Activated CD4-positive, alpha-beta T cell treated with anti-CD3 and anti-CD28 coated beads for 48 hours (primary cell): ENCODE results near the gene MOAP1.
"Not testable (repeated sequence)": the region's sequence is repeated elsewhere in the genome, so short reads cannot be mapped to it uniquely, and the experiment has no call there.

ENCODE experiments used
- DNase-seq: peaks from one replicate; pipeline ENCODE4 v3.0.0-alpha.2; 2020

Gene MOAP1, protein sequence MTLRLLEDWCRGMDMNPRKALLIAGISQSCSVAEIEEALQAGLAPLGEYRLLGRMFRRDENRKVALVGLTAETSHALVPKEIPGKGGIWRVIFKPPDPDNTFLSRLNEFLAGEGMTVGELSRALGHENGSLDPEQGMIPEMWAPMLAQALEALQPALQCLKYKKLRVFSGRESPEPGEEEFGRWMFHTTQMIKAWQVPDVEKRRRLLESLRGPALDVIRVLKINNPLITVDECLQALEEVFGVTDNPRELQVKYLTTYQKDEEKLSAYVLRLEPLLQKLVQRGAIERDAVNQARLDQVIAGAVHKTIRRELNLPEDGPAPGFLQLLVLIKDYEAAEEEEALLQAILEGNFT

DNA sequence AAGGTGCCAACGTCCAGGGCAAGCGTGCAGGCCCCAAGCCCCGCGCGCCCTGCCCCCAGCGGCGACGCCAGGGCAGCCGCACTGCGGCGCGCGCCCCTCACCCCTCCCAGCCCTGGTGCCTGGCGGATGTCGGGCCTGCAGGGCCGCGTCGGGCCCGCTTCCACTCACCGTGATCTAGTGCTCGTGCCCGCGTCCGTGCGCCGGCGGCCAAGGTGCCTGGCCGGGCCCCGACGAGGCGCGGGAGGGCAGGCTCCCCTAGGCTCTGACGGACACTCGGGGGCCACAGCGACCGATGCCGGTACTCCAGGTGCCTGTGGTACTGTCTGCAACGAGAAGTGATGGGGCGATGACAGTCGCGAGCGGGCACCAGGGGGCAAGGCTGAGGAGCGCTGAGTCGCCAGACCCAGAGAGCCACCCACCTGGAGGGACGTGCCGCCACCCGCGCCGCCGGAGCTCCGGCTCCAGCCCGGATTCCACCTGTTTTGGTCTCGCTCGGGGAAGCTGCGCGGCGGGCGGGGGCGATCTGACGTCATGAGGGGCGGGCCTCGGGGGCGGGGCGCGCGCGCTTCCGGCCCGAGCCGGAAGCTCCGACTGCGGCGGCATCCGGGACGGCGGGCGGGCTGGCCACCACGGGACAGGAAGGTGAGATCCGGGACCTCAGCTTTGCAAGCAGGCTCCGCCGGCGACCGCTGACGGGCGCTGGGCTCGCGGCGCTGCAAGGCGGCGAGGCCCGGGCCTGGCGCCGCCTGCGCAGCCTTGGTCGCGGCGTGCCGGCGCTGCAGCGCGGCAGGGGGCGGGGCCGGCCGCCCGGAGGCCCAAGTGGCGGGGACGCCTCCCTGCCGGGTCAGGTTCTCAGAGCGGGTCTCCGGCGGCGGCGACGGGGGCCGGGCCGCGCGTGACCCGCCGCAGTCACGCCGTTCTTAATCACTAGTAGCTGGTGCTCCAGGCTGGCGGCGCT, at the start of gene MOAP1, which contains the start of gene LYSET:
Gene MOAP1, minus strand, starts transcription at position 507 of the 958 bp plus-strand sequence. CDS start 655 bp downstream, outside the sequence.
Gene LYSET, plus strand, starts transcription at position 927 of the 958 bp plus-strand sequence. CDS start 89 bp downstream, outside the sequence.
- peak; percentile 92 for DNase-seq

DNA sequence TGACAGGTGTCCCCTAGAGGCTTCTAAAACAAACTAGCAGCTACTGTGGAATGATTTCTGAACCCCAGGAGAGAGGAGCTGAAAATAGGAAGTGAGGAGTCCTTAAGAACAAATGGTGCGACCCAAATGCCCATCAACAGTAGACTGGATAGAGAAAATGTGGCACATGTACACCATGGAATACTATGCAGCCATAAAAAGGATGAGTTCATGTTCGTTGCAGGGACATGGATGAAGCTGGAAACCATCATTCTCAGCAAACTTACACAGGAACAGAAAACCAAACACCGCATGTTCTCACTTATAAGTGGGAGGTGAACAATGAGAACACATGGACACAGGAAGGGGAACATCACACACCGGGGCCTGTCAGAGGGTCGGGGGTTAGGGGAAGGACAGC, 48.4 kb upstream of the MOAP1 start:
- not testable (repeated sequence) for DNase-seq

DNA sequence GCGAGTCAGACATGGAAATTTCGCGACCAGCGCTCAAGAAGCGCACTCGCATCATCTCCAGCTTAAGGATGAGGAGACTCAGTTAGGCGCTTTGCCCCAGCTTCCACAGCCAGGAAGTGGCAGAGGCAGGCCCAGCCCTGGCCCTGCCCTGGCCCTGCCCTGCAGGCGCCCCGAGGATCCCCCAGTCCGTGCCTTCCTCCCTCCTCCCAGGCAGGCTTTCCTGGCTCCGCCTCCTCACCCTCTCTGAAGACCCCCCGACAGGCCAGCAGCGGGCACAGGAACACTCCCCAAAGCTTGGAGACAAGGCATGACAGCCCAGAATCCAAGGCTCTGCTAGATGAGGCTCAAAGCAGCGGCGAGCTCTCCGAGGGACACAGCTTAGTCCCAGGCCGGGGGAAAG, 47.5 kb upstream of the MOAP1 start:
- no peak for DNase-seq

DNA sequence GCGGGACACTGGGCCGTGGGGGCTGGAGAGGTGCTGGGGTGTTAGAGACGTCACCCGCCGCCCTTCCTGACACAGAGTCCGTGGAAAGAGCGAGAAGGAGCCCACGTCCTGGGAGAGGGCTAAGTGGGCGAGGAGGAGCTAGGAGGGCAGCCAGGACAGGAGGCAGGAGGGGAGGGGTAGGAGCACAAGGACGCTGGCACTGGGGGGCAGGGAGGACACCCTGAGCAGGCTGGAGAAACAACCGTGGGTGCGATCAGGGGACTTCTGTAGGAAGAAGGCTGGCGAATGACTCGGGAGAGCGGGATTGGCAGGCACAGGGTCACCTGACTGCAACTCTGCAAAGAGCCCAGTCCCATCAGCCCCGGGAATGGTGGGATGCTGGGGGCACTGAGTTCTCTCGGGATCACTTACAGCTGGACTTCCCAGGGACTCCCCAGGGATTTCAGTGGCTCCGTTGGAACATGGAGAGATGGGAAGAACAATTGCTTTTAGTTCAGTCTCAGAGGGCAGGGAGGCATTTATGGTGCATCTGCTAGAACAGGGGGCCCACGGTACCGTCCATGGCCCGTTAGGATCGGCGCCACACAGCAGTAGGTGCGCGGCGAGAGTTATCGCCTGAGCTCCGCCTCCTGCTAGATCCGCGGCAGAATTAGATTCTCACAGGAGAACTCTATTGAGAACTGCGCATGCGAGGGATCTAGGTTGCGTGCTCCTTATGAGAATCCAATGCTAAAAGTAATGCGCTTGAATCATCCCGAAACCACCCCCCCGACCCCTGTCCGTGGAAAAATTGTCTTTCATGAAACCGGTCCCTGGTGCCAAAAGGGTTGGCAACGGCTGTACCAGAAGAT, 46.7 kb upstream of the MOAP1 start:
- DNase-seq = no peak

DNA sequence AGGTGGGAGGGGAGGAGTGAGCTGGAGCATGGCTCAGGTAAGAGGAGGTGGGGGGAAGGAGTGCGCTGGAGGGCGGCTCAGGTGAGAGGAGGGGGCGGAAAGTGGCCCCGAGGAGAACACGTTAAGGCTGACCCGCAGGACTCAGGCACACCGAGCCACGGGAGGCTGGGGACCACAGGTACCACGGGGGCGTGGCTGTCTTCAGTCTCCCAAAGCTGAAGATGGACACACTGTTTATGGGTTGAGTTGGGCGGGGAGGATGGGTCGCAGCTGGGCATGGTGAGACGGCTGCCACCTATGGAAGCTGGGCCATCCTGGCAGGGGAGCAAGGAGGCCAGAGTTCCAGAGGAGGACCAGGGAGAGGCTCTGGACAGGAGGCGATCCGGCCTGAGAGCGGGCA, 45.8 kb upstream of the MOAP1 start:
- no peak for DNase-seq

DNA sequence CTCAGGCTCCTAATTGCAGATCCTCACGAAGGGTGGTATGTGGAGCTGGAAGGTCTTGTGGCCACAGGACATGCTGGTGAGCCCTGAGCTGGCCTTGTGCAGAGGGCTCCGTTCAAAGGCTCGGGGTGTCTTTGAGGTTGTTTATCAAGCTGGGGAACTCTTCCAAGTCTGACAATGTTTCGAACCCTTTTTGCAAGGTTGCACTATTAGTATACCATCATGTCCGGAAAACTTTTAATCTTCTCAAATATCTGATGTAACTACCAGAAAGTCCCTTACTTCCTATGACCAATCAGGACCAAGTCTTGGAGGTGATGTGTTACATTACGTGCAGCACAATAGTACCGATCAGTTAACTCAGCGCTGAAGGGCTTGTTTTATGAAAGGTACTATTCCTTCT, 43.9 kb upstream of the MOAP1 start:
- DNase-seq = no peak

DNA sequence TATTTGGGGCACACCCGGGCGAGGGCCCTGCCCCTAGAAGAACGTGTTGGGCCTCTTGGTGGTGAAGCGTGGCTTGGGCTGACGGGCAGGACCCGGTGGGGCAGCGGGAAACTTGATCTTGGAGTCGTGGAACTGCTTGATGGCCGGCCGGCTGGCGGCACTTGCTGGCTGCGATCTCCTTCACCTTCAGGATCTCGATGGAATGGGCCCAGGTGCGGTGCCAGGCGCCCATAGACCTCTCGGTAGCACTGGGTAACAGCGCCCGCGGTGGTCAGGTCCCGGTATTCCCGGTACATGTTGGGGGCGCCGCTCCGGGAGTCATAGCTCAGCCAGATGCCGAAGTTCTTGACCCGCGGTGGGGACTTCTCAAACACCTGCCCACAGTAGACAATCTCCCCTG, 38.9 kb upstream of the MOAP1 start:
- no peak for DNase-seq

DNA sequence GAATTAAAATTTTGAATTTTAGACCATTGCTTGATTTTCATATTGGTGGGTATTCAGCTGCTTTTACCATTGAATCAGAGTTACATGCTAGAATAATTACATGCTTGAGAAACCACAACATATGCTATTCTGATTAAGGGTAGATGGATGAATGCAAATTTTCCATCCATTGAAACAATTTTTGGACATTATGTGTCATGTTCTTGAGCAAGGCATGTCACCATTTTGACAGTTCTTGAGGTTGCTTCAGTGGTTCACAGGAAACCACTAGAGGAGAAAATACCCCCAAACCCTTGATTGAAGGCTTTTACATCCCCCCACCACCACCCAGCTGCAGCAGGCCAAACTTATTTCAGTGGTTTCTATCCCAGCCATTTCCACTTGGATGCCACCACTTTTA, 35.8 kb upstream of the MOAP1 start:
- no peak for DNase-seq

DNA sequence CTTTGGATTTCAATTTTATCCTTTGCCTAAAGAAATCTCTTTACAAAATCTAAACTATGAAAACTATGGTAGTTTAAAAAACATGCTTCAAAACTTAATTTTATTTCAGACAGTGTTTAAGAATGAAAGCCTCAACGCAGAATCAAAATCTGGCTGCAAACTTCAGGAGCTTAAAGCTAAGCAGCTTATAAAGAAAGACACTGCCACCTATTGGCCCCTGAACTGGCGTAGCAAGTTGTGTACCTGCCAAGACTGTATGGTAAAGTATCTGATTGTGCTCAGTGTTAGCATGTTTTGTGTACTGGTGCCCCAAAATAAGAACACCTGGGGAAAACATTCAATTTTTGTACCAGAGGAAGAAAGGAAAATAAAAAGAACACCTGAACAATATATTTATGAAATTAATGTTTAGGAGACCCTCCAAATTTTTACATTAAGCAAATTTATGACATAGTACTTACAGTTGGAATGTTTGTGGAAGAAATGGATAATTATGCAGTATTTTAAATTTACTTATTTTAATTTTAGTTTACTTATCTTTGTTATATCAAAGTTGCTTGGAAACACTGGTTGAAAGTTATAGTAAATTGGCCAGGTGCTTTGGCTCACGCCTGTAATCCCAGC, 34.5 kb upstream of the MOAP1 start:
- peak; percentile 50 for DNase-seq

DNA sequence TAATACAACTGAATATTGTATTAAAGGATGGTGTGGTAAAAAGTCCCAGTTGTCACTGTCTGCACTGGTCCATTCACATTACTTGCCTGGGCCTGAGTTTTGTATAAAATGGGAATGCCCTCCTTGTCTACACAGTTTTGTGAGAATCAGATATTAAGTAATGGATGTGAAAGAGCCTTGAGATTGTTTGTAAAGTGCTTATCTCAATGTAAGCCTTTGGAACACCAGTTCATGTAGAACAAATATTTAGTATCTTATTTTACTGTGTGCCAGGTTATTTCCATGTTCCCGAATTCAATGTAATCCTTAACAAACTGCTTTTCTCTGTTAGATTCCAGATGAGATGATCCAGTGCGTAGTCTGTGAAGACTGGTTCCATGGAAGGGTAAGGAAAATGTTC, 29.9 kb upstream of the MOAP1 start:
- DNase-seq = no peak

DNA sequence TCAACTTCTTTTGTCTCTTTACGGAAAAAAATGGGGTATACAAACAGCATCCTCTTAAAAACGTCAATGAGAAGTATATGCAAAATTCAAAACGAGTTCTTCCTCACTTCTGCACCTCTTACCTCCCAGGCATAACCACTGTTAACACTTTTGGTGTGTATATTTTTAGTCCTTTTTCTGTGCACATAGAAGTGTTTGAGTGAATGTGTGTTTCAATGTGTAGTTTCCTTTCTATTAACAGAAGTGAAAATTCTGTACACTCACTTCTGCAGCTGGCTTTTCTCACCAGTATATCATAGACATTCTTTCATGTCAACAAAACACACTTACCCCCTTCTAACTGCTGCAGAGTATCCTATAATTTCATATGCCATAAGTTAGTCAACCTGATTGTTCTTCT, 27.7 kb upstream of the MOAP1 start:
- DNase-seq = no peak

DNA sequence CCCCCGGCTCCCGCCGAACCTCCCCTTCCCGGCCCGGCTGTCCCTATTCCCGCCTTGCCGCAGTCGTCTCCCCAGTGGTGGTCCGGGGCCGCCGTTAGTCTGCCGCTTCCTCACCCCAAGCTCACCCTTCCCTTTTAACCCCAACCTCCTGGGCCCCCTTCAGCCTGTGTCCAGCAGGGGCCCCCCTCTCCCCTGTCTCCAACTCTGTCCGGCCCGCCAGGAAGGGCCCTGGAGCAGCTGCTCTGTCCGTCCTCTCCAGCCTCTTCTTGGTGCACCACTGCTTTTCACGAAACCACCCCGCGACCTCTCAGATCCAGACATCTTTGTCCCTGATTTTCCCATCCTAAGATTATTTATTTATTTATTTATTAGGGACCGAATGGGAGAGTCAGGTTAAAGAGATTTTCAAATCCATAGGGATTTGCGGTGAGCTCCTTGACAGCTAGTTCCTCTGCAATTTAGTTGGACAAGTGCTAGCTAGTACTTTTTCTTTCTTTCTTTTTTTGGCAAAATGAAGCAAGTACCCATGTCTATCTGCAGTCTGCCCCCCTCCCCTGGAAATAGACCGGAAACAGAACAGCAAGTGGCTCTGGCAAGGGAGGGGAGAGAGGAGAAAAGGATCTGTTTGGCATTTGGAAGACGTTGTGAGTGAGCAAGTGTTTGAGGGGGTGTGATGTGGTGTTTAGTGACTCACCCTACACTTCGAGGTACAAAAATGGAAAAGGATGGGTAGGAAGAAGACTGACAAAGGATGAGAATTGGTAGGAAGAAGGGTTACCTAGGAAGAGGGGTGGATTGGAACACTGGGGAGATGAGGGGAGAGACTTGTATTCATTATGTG, 23.0 kb upstream of the MOAP1 start:
- DNase-seq = peak; percentile 39

DNA sequence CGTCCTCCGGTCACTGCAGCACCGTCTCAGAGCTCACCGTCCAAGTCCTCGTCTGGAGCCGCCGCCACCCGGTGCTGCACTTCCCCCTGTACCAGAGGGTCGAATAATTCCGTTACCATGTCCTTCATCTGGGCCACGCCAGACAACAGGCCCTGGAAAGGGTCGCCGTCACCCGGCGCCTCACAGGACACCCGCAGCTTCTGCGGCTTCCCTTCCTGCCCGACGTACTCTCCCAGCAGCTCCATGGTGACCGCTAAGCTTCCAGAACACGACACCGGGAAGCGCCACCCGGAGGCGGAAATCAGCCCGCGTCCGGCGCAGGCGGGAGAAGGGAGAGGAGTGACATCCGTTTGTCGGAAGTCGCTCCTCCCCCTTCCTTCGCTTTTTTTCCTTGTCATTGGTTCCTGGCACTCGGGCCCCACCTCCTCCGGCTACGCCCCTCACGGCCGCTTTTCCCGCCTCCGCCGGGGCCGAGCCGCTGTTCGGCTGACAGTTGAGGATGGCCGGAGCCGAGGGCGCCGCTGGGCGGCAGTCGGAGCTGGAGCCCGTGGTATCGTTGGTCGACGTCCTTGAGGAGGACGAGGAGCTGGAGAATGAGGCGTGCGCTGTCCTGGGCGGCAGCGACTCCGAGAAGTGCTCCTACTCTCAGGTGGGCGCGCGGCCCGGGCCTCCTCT, 22.2 kb upstream of the MOAP1 start, which contains the start of the genes GON7 and UBR7:
Gene GON7, minus strand, starts transcription at position 273 of the 675 bp plus-strand sequence. Its CDS starts 28 bp downstream, at position 245.
Gene UBR7, plus strand, starts transcription at position 464 of the 675 bp plus-strand sequence. Its CDS starts 36 bp downstream, at position 500.
- DNase-seq = peak; percentile 93

DNA sequence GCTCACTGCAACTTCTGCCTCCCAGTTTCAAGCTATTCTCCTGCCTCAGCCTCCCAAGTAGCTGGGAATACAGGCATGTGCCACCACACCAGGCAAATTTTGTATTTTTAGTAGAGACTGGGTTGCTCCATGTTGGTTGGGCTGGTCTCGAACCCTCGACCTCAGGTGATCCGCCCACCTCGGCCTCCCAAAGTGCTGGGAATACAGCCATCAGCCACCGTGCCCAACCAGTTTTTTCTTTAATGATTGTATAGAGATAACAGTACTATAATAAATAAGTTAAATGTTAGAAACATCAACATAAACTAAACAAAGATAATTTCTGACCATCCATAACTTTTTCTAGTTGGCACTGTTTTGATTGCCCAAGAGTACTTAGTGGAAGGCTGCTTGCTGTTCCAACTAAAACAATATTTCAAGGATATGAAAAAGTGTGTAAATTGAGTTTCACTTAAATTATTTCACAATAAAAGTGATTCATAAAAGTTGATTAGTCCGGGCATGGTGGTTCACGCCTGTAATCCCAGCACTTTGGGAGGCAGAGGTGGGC, 16.5 kb upstream of the MOAP1 start:
- DNase-seq = no peak

DNA sequence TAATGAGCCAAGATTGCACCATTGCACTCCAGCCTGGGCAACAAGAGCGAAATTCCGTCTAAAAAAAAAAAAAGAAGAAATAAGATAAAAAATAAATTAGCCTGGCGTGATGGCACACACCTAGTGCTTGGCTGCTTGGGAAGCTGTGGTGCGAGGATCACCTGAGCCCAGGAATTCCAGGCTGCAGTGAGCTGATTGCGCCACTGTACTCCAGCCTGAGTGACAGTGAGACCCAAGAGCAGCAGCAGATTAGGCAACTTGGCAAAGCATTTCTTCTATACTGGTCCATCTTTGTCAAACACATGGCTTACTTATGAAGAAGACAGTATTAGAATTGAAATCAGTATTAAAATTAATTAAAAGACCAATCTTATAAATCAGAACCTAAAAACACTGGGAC, 15.9 kb upstream of the MOAP1 start:
- no peak for DNase-seq

DNA sequence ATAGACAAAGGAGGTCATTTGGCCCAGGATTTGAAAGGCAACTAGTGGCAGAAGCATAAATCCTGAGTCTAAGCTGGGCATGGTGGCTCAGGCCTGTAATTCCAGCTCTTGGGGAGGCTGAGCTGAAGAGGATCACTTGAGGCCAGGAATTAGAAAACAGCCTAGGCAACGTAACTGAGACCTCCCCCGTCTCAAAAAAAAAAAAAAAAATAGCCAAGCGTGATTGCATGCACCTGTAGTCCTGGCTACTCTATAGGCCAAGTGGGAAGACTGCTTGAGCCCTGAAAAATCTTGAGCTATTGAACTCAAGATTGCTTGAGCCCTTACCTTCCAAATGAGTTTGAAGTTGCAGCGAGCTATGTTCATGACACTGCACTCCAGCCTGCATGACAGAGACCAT, 14.3 kb upstream of the MOAP1 start:
- no peak for DNase-seq

DNA sequence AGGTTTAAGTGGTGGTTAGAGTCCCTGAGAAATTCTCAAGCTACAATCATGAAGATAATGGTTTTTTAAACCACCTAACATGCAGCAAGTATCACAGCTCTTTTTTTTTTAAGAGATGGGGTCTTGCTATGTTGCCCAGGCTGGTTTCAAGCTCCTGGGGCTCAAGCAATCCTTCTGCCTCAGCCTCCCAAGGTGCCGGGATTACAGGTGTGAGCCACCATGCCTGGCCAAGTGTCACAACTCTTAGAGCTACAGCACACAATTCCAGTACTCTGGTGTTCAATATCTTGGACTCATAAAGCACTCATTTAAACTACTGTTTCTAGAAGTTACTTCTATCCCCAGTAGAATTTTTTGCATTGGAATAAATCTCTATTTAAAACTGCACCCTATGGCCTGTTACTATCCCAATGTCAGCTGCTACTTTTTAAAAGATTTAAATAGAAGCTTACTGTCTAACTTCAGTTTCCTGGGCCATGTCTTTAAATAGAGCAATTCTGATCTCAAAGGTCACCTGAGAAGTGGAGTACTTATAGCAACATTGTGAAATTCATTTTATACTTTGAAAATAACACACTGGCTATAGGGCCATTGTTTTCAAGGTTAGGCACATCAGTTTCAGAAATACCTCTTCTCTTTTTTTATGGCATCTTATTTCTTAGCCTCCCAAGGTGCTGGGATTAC, 10.8 kb upstream of the MOAP1 start:
- DNase-seq = no peak

DNA sequence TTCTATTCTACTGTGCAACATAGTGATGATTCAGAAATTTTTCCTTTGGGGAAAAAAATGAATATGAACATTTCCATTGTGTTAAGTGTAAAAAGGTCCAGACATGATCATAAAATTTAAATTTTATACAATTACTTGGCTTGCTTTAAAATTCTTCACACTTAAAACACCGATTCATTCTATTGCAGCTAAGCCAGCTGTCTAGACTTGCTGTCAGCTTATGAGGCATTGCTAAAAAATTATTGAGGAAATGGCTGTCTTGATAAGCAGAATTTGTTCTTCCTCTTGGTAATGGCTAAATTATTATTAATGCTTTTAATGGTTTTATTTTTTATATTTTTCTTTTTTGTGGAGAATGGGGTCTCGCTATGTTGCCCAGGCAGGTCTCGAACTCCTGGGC, 2.3 kb upstream of the MOAP1 start:
- no peak for DNase-seq

DNA sequence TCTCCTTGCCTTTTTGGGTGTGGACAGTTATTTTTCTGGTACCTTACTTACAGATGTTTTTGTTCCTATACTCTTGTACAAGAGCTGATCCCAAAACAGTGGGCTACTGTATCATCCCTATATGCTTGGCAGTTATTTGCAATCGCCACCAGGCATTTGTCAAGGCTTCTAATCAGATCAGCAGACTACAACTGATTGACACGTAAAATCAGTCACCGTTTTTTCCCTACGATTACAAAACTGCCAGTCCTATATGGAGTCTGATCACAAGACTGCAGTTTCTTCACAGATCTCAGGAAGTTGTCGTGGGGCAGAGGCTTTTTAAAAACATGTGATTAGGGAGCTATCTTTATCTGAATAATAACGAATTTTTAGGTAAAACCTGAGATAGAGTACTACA, 1.8 kb upstream of the MOAP1 start:
- DNase-seq = no peak

DNA sequence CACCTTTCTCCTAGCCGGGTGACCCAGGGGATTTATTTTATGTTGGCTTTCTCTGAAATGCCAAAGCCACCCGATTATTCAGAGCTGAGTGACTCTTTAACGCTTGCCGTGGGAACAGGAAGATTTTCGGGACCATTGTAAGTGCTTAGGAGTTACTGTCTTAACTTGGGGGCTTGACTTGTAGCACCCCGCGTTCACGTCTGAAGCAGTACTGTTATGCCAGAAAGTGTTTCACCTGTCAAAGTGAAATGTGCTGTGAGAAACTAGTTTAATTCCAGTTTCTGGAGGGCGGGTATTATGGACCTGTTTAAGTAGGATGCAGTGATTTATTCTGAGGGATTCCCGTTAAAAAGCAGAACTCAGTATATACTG, 638 bp upstream of the MOAP1 start:
- DNase-seq = no peak
